Measurements from ENCODE around the gene DUSP16. TPM values are rescaled to one million over a fixed set of nuclear protein-coding genes. Genes with fewer than 3 reads are reported as not detected.

The DUSP16 gene
- total RNA-seq, 1 experiment from 2014 or later, result 10.6 TPM

DNA sequence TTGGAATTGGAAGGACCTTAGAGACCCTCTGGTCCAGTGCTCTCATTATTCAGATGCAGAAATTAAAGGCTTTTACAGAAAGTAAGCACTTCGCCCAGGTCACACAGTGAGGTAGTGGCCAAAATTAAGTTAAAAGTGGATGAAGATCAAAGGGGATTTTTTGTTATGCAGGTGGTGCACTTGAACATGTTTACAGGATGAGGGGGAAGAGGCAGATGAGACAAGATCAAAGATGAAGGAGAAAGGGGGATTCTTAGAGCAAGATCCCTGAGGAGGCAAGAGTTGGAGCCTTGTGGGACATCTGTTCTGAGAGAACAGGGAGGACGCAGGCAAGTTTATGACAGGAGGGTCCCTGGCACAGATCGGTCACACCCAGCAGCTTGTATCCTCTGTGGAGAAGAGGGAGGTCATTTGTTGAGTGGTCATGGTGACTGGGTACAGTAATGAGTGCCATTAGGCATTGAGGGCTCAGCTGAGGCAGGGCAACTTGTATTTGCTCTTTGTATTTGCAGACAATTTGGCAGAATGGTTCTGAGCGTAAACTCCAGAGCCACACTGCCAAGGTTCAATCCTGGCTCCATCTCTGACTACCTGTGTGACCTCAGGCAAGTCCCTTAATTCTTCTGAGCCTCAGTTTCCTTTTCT, 121.8 kb downstream of the DUSP16 start:
- DNase-seq (ENCODE audit: low spot score), result no peak
- TF ChIP-seq, protein P1, sequence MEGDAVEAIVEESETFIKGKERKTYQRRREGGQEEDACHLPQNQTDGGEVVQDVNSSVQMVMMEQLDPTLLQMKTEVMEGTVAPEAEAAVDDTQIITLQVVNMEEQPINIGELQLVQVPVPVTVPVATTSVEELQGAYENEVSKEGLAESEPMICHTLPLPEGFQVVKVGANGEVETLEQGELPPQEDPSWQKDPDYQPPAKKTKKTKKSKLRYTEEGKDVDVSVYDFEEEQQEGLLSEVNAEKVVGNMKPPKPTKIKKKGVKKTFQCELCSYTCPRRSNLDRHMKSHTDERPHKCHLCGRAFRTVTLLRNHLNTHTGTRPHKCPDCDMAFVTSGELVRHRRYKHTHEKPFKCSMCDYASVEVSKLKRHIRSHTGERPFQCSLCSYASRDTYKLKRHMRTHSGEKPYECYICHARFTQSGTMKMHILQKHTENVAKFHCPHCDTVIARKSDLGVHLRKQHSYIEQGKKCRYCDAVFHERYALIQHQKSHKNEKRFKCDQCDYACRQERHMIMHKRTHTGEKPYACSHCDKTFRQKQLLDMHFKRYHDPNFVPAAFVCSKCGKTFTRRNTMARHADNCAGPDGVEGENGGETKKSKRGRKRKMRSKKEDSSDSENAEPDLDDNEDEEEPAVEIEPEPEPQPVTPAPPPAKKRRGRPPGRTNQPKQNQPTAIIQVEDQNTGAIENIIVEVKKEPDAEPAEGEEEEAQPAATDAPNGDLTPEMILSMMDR (conservative IDR thresholded peaks at IDR 0.05; ENCODE audit: low read depth, low read length), result no peak
- TF ChIP-seq EZH2 (IDR thresholded peaks at IDR 0.05; ENCODE audit: borderline replicate concordance, low read depth, low read length, poor library complexity, severe bottlenecking), result no peak
- H3K4me3 ChIP-seq (ENCODE audit: low read depth, low read length, poor library complexity, severe bottlenecking), result no peak overlapping the region
- intact Hi-C loops (cut with micrococcal nuclease; ENCODE audit: unreplicated experiment), result no loop called here
- no TSS peak for BruUV-seq (replicated peaks)
- ChIA-PET CTCF (interaction anchor here (0.5 kb wide), 1 partner anchor 17 kb away, joined by 3 read pairs; no protein-coding TSS in a partner anchor), POLR2A (ENCODE audit: low non-redundant PET) (no interaction called here)
- H3K36me3 ChIP-seq (ENCODE audit: insufficient read depth, low read length, poor library complexity, severe bottlenecking), result no peaks in the 10 kb centered on the region
- H3K4me1 ChIP-seq (ENCODE audit: insufficient read depth, low read length, poor library complexity, severe bottlenecking), result peaks cover 22% of the 10 kb centered on the region
- no peaks in the 10 kb centered on the region for H3K27me3 ChIP-seq (replicated peaks; ENCODE audit: insufficient read depth, low read depth, low read length, poor library complexity)
- H3K9me3 ChIP-seq (ENCODE audit: low read depth, low read length, poor library complexity, severe bottlenecking), result peaks cover 3% of the 10 kb centered on the region
- no peak overlapping the region for H3K27ac ChIP-seq (ENCODE audit: low read depth, low read length, poor library complexity, severe bottlenecking)

DNA sequence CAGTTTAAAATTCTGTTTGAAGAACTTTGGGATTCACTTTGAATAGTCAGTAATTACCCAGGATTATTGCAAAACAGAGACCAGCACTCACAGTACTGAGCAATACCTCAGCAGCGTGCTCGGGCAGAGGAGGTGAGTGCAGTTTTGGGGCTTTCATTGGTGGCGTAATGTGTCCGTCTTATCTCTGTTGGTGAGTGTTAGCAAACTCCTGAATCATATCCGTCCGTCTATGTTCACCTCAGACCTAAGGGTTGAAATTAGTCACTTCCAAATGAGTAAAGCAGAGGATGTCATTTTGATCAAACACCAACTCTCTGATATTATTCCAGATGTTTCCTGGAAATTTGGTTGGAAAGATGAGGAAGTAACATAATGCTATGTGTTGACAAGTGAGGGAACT, 123.0 kb downstream of the DUSP16 start:
- no peaks in the 10 kb centered on the region for H3K27me3 ChIP-seq (replicated peaks; ENCODE audit: insufficient read depth, low read depth, low read length, poor library complexity)
- no peak overlapping the region for H3K27ac ChIP-seq (ENCODE audit: low read depth, low read length, poor library complexity, severe bottlenecking)
- ChIA-PET POLR2A (ENCODE audit: low non-redundant PET) (no interaction called here), CTCF (no interaction called here)
- TF ChIP-seq, protein P1 (conservative IDR thresholded peaks at IDR 0.05; ENCODE audit: low read depth, low read length), result no peak
- TF ChIP-seq EZH2 (IDR thresholded peaks at IDR 0.05; ENCODE audit: borderline replicate concordance, low read depth, low read length, poor library complexity, severe bottlenecking), result no peak
- peaks cover 28% of the 10 kb centered on the region for H3K4me1 ChIP-seq (ENCODE audit: insufficient read depth, low read length, poor library complexity, severe bottlenecking)
- H3K4me3 ChIP-seq (ENCODE audit: low read depth, low read length, poor library complexity, severe bottlenecking), result no peak overlapping the region
- intact Hi-C loops (cut with micrococcal nuclease; ENCODE audit: unreplicated experiment), result no loop called here
- BruUV-seq (replicated peaks), result no TSS peak
- no peak for DNase-seq (ENCODE audit: low spot score)
- no peaks in the 10 kb centered on the region for H3K36me3 ChIP-seq (ENCODE audit: insufficient read depth, low read length, poor library complexity, severe bottlenecking)
- peaks cover 3% of the 10 kb centered on the region for H3K9me3 ChIP-seq (ENCODE audit: low read depth, low read length, poor library complexity, severe bottlenecking)

DNA sequence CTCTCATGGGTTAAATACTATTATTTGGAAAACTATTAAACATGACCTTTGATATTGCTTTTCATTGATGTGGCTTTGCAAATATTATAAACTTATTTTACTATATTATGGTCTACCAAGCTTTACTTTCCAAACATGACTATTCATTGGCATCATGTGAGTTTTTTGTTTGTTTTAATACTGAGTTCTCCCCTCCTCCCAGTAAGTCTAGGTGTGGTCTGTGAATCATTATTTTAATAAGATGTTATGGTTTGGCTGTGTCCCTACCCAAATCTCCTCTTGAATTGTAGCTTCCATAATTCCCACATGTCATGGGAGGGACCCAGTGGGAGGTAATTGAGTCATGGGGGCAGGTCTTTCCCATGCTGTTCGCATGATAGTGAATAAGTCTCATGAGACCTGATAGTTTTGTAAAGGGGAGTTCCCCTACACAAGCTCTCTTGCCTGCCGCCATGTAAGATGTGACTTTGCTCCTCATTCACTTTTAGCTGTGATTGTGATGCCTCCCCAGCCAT, 125.8 kb downstream of the DUSP16 start:
- intact Hi-C loops (cut with micrococcal nuclease; ENCODE audit: unreplicated experiment), result no loop called here
- no peak for DNase-seq (ENCODE audit: low spot score)
- no TSS peak for BruUV-seq (replicated peaks)
- Histone ChIP-seq H3K4me3 (ENCODE audit: low read depth, low read length, poor library complexity, severe bottlenecking) (no peak overlapping the region), H3K27ac (ENCODE audit: low read depth, low read length, poor library complexity, severe bottlenecking) (no peak overlapping the region), H3K27me3 (replicated peaks; ENCODE audit: insufficient read depth, low read depth, low read length, poor library complexity) (no peaks in the 10 kb centered on the region), H3K9me3 (ENCODE audit: low read depth, low read length, poor library complexity, severe bottlenecking) (peaks cover 3% of the 10 kb centered on the region), H3K36me3 (ENCODE audit: insufficient read depth, low read length, poor library complexity, severe bottlenecking) (no peaks in the 10 kb centered on the region), H3K4me1 (ENCODE audit: insufficient read depth, low read length, poor library complexity, severe bottlenecking) (peaks cover 21% of the 10 kb centered on the region)
- ChIA-PET CTCF (no interaction called here), POLR2A (ENCODE audit: low non-redundant PET) (no interaction called here)
- TF ChIP-seq, protein P1 (conservative IDR thresholded peaks at IDR 0.05; ENCODE audit: low read depth, low read length), result no peak
- TF ChIP-seq EZH2 (IDR thresholded peaks at IDR 0.05; ENCODE audit: borderline replicate concordance, low read depth, low read length, poor library complexity, severe bottlenecking), result no peak
